ENCODE results near the gene RALGPS1.

DNA sequence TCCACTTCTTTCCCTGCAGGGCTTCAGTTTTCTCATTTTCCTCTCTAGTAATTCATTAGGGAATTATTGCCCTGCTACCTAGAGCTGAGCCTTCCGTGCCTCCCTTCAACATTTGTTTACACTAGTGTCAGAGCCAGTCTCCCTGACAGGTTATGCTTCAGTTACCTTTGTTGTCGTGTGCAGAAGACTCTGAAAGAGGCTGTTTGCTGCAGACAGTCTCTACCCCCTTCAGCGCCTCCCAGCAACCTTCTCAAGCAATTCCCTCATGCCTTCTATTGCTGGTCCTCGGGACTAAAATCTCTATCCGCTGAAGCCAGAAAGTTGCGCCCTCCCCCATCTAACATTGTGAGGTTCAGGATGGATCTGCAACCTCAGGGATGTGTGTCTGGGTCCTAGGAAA lies 12.8 kb downstream of the RALGPS1 start:
- TF ChIP-seq CTCF (conservative IDR thresholded peaks at IDR 0.05) (no peak), ZFX (IDR thresholded peaks at IDR 0.05) (no peak)
